ENCODE measurements around the gene MAVS.

GRCh38 chr20:3797592-3798372, 48.9 kb upstream of the MAVS start:
- TF ChIP-seq, protein P1, sequence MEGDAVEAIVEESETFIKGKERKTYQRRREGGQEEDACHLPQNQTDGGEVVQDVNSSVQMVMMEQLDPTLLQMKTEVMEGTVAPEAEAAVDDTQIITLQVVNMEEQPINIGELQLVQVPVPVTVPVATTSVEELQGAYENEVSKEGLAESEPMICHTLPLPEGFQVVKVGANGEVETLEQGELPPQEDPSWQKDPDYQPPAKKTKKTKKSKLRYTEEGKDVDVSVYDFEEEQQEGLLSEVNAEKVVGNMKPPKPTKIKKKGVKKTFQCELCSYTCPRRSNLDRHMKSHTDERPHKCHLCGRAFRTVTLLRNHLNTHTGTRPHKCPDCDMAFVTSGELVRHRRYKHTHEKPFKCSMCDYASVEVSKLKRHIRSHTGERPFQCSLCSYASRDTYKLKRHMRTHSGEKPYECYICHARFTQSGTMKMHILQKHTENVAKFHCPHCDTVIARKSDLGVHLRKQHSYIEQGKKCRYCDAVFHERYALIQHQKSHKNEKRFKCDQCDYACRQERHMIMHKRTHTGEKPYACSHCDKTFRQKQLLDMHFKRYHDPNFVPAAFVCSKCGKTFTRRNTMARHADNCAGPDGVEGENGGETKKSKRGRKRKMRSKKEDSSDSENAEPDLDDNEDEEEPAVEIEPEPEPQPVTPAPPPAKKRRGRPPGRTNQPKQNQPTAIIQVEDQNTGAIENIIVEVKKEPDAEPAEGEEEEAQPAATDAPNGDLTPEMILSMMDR (IDR thresholded peaks at IDR 0.05; ENCODE audit: low read depth, low read length, poor library complexity, severe bottlenecking), result no peak
- TF ChIP-seq EZH2phosphoT487 (IDR thresholded peaks at IDR 0.05; ENCODE audit: borderline replicate concordance, low read length), result no peak
